Activated T-helper 17 cell treated with anti-CD3 and anti-CD28 coated beads, Interleukin-2, amount 50 U/mL, for 72 hours (primary cell): ENCODE data around the gene IKBKG. TPM values are rescaled to one million over a fixed set of nuclear protein-coding genes. Genes with fewer than 3 reads are reported as not detected.
A peak's percentile ranks its signal among the peaks of the same experiment; 100 is the strongest.

Source experiments
- ATAC-seq: fragments of 150-1000 bp; cut with Tn5 transposase; replicated peaks from 2 replicates; pipeline ENCODE4 v1.10.0; 2021; ENCODE audit warnings: mild to moderate bottlenecking, moderate library complexity
- H3K27ac Mint-ChIP-seq: one replicate; pipeline ENCODE4 v1.8.0; 2022; ENCODE audit warnings: mixed read lengths
- H3K27me3 Mint-ChIP-seq: one replicate; pipeline ENCODE4 v1.8.0; 2022; ENCODE audit warnings: mixed read lengths
- H3K36me3 Mint-ChIP-seq: one replicate; pipeline ENCODE4 v1.8.0; 2022; ENCODE audit warnings: low read depth, mild to moderate bottlenecking, mixed read lengths
- H3K4me1 Mint-ChIP-seq: one replicate; pipeline ENCODE4 v1.8.0; 2022; ENCODE audit warnings: mixed read lengths
- H3K4me3 Mint-ChIP-seq: one replicate; pipeline ENCODE4 v1.8.0; 2022; ENCODE audit warnings: mild to moderate bottlenecking, mixed read lengths
- H3K9me3 Mint-ChIP-seq: one replicate; pipeline ENCODE4 v1.8.0; 2022; ENCODE audit warnings: mixed read lengths
- total RNA-seq, 2 donors: library from RNA; stranded (reverse); gene quantifications; one replicate each; pipeline ENCODE4 v1.2.3, GENCODE V29; 2022

The IKBKG gene
- total RNA-seq, 2 donors from 2014 or later = 26.1 to 39.6 TPM

DNA sequence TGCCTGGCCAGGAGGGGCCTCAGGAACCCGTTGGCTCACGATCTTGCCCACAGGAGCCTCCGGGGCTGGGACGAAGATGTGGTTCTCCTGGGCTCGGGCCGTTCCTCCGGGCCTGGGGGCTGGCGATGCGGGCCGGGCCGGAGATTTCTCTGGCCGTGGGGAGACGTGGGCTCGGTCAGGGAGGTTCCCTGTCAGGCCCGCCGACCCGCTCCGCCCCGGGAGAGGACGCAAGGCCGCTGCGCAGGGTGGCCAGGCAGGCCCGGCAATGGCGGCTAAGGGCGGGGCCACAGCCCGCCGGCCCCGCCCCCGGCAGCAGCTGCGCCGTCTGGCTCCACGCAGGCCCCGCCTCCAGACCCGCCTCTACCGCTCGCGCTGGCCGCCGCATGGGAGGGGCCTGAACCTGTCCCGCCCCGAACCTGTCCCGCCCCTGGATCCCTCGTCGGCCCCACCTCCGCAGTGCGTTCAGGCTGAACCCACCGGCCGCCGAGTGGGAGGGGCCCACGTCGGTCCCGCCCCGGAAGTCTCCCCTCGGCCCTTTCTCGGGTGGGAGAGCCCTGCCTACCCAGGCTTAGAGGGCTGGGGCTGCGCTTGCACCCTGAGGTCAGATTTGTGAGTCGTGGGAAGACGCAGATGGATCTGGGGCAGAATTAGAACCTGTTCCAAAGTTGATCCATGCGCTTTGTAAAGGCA lies 31.3 kb upstream of the IKBKG start, which contains the start of gene FAM3A:
Gene FAM3A, minus strand, starts transcription at position 267 of the 690 bp plus-strand sequence. CDS start 460 bp downstream, outside the sequence.
- Mint-ChIP-seq H3K27me3 (no peaks in the 10 kb centered on the region), H3K27ac (peak within 1 kb of the TSS; percentile 86), H3K4me1 (peaks cover 10% of the 10 kb centered on the region), H3K4me3 (peak within 1 kb of the TSS; percentile 87), H3K36me3 (peaks cover 6% of the 10 kb centered on the region), H3K9me3 (no peaks in the 10 kb centered on the region)
- ATAC-seq = peak; percentile 96

GRCh38 chrX:154516656-154517100 lies 30.7 kb upstream of the IKBKG start:
- Mint-ChIP-seq H3K27me3 (no peaks in the 10 kb centered on the region), H3K4me1 (peaks cover 10% of the 10 kb centered on the region), H3K4me3 (peak overlapping the region; percentile 87), H3K36me3 (peaks cover 4% of the 10 kb centered on the region), H3K9me3 (no peaks in the 10 kb centered on the region), H3K27ac (peak overlapping the region; percentile 86)
- ATAC-seq = no peak

DNA sequence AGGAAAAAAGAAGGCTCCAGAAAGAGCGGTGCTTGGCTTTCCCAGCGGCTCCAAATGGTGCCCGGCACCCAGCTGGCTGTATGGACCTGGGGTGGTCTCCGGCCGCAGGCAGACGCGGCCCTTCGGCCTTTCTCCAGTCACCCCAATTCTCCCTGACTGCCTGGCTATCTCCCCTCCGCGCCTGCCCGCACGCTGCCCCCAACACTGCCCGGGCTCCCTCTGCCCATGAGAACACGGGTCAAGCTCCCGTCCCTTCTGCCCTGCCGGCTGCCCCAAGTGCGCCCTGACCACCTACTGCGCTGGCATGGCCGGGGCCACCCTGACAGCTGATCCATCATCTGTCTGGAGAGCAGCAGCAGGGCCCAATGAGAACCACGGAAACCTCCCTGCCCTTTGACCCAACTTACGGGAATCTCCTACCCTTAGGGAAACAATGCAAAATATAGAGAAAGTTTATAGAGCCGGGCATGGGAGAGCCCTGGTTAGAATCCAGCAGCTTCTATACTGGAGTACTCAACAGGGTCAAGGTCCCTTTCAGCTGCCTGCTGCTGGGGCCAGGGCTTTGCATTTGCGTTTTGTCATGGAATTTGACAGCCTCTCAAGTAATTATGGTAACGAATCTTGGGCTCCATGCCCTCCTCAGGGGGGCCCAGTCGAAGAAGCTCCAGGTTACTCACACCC lies 30.2 kb upstream of the IKBKG start:
- Mint-ChIP-seq H3K9me3 (no peaks in the 10 kb centered on the region), H3K4me3 (peak overlapping the region; percentile 87)
- ATAC-seq = no peak

GRCh38 chrX:154519389-154519788 lies 28.0 kb upstream of the IKBKG start:
- Mint-ChIP-seq H3K27me3 (no peaks in the 10 kb centered on the region), H3K4me3 (no peak overlapping the region), H3K4me1 (peaks cover 3% of the 10 kb centered on the region), H3K27ac (no peak overlapping the region), H3K9me3 (no peaks in the 10 kb centered on the region), H3K36me3 (peaks cover 4% of the 10 kb centered on the region)
- ATAC-seq = no peak

More for the DNA sequence above, 30.2 kb upstream of the IKBKG start:
- Mint-ChIP-seq H3K27me3 (no peaks in the 10 kb centered on the region), H3K27ac (no peak overlapping the region), H3K4me1 (peaks cover 10% of the 10 kb centered on the region), H3K36me3 (peaks cover 4% of the 10 kb centered on the region)

DNA sequence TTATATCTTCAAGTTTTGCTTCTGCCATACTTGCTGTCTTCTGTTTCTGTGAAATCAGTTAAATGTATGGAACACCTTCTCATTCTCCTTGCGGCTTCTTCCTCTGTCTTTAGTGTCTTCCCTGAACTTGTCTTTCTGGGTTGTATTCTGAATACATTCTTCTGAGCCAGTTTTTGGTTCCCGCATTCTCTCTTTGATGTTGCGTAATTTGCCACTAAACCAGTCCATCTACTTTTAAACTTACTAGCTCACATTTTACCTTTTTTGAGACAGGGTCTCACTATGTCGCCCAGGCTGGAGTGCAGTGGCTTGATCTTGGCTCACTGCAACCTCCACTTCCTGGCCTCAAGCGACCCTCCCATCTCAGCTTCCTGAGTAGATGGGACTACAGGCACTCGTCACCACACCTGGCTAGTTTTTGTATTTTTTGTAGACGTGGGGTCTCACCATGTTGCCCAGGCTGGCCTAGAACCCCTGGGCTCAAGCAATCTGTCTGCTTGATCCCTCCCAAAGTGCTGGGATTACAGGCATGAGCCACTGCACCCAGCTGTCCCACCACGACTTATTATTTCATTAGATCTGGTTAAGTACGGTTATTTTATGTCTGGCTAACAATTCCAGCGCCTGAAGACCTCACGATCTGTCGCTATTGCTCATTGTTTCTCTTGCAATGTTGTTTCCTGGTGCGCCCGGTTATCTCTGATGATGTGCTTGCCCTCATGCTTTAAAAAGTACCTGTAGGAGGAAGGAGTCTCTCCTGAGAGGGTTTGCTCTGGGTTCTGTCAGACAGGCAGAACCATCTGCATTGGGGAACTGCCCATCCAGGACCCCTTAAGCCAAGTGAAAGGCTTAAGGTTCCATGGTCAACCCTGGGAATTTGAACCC lies 21.6 kb upstream of the IKBKG start:
- no peak overlapping the region for H3K4me3 Mint-ChIP-seq
- H3K36me3 Mint-ChIP-seq = peaks cover 2% of the 10 kb centered on the region
- H3K27ac Mint-ChIP-seq = peak overlapping the region; percentile 74
- H3K4me1 Mint-ChIP-seq = peaks cover 9% of the 10 kb centered on the region
- no peaks in the 10 kb centered on the region for H3K9me3 Mint-ChIP-seq
- ATAC-seq = no peak
- no peaks in the 10 kb centered on the region for H3K27me3 Mint-ChIP-seq

GRCh38 chrX:154526901-154527675 lies 20.3 kb upstream of the IKBKG start:
- ATAC-seq = peak; percentile 98
- Mint-ChIP-seq H3K4me1 (peaks cover 9% of the 10 kb centered on the region), H3K9me3 (no peaks in the 10 kb centered on the region), H3K27ac (peak overlapping the region; percentile 58), H3K36me3 (peaks cover 6% of the 10 kb centered on the region), H3K27me3 (no peaks in the 10 kb centered on the region), H3K4me3 (peak overlapping the region; percentile 26)

DNA sequence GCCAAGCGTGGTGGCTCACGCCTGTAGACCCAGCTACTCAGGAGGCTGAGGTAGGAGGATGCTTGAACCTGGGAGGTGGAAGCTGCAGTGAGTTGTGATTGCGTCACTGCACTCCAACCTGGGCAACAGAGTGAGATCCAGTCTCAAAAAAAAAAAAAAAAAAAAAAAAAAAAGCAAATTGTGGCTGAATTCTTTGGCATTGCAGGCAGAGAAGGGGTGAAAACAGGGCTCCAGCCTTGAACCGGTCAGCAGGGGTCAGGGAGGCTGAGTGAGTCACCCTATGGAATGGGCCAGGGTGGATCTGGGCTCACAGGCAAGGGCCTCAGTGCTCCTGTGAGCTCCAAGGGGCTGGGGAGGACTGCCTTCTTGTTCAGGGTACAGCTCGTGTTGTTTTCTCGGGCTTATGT lies 18.2 kb upstream of the IKBKG start:
- Mint-ChIP-seq H3K4me3 (no peak overlapping the region), H3K27me3 (no peaks in the 10 kb centered on the region), H3K4me1 (peaks cover 9% of the 10 kb centered on the region), H3K27ac (no peak overlapping the region), H3K36me3 (peaks cover 6% of the 10 kb centered on the region), H3K9me3 (no peaks in the 10 kb centered on the region)
- ATAC-seq = no peak

GRCh38 chrX:154530286-154530685 lies 17.1 kb upstream of the IKBKG start:
- H3K27ac Mint-ChIP-seq = no peak overlapping the region
- H3K9me3 Mint-ChIP-seq = no peaks in the 10 kb centered on the region
- H3K4me3 Mint-ChIP-seq = no peak overlapping the region
- ATAC-seq = no peak
- H3K27me3 Mint-ChIP-seq = no peaks in the 10 kb centered on the region
- peaks cover 16% of the 10 kb centered on the region for H3K36me3 Mint-ChIP-seq
- peaks cover 9% of the 10 kb centered on the region for H3K4me1 Mint-ChIP-seq

- H3K27ac Mint-ChIP-seq = no peak overlapping the region
- no peaks in the 10 kb centered on the region for H3K4me1 Mint-ChIP-seq
- H3K27me3 Mint-ChIP-seq = no peaks in the 10 kb centered on the region
- no peak for ATAC-seq
- H3K4me3 Mint-ChIP-seq = no peak overlapping the region
- H3K36me3 Mint-ChIP-seq = peaks cover 17% of the 10 kb centered on the region
- H3K9me3 Mint-ChIP-seq = no peaks in the 10 kb centered on the region
Measured at GRCh38 chrX:154531626-154532025, 15.8 kb upstream of the IKBKG start.

DNA sequence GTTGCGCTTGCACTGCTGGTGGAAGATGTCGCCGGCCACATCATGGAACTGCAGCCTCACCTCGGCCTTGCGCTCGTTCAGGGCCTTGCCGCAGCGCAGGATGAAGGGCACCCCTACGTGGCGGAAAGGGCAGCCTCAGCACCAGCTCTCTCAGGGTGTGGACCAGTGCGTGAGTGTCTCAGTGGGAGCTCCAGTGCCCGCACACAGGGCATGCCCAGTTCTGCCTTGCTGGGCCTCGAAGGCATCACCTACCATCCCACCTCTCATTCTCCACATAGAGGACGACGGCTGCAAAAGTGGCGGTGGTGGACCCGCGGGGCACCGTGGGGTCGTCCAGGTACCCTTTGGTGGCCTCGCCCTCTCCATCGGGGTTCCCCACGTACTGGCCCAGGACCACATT lies 14.7 kb upstream of the IKBKG start:
- Mint-ChIP-seq H3K4me3 (no peak overlapping the region), H3K36me3 (peaks cover 17% of the 10 kb centered on the region), H3K4me1 (no peaks in the 10 kb centered on the region), H3K9me3 (no peaks in the 10 kb centered on the region), H3K27ac (no peak overlapping the region), H3K27me3 (no peaks in the 10 kb centered on the region)
- no peak for ATAC-seq

- Mint-ChIP-seq H3K4me3 (no peak overlapping the region), H3K27ac (peak overlapping the region; percentile 38), H3K36me3 (peaks cover 26% of the 10 kb centered on the region), H3K27me3 (no peaks in the 10 kb centered on the region), H3K9me3 (no peaks in the 10 kb centered on the region), H3K4me1 (no peaks in the 10 kb centered on the region)
- peak; percentile 99 for ATAC-seq
Measured at GRCh38 chrX:154534526-154535322, 12.7 kb upstream of the IKBKG start.

- Mint-ChIP-seq H3K9me3 (no peaks in the 10 kb centered on the region), H3K4me1 (no peaks in the 10 kb centered on the region)
Measured at GRCh38 chrX:154535892-154536291, 11.5 kb upstream of the IKBKG start.

DNA sequence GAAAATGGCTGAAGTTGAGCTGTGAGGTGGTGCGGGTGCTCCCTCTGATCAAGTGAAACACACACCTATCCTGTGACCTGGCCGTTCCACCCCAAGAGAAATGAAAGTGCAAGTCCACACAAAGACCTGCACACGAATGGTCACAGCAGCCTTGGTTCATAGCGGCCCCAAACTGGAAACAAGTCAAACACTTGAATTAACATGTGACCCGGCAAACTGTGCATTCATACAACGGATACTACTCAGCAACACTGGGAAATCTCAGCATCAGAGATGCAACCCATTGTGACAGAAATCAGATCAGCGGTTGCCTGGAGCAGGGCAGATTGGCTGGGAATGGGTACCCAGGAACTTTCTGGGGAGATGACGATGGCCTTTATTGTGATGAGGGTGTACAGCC lies 8.3 kb upstream of the IKBKG start:
- Mint-ChIP-seq H3K4me3 (no peak overlapping the region), H3K36me3 (peaks cover 26% of the 10 kb centered on the region), H3K27me3 (no peaks in the 10 kb centered on the region), H3K27ac (no peak overlapping the region), H3K4me1 (peaks cover 5% of the 10 kb centered on the region), H3K9me3 (no peaks in the 10 kb centered on the region)
- ATAC-seq = no peak

More at GRCh38 chrX:154535892-154536291, 11.5 kb upstream of the IKBKG start:
- no peak for ATAC-seq
- H3K36me3 Mint-ChIP-seq = peaks cover 24% of the 10 kb centered on the region
- no peaks in the 10 kb centered on the region for H3K27me3 Mint-ChIP-seq
- no peak overlapping the region for H3K4me3 Mint-ChIP-seq
- no peak overlapping the region for H3K27ac Mint-ChIP-seq
